ENCODE measurements around the gene BAAT. TPM values are rescaled to one million over a fixed set of nuclear protein-coding genes. Genes with fewer than 3 reads are reported as not detected.

The BAAT gene
- total and polyA plus RNA-seq, 7 donors = 0.60 TPM; not detected in 6

DNA sequence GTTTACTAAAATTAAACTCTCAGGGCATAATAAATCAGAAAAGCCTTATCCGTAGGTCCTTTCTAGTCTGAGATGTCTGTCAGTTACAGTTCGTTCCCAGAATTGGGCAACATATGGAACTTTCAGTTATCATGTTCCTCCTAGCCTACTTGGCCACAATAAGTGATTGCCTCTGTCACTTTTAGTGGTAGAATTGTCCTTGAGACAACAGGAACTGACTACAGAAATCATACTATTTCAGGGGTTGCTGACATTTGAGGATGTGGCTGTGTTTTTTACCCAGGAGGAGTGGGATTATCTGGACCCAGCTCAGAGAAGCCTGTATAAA is 14.8 kb upstream of the BAAT start:
- no peak for DNase-seq
- TF ChIP-seq EP300 (IDR thresholded peaks at IDR 0.05) (no peak), POLR2AphosphoS5 (IDR thresholded peaks at IDR 0.05) (no peak), POLR2A (IDR thresholded peaks at IDR 0.05) (no peak)
- TF ChIP-seq, protein P1, sequence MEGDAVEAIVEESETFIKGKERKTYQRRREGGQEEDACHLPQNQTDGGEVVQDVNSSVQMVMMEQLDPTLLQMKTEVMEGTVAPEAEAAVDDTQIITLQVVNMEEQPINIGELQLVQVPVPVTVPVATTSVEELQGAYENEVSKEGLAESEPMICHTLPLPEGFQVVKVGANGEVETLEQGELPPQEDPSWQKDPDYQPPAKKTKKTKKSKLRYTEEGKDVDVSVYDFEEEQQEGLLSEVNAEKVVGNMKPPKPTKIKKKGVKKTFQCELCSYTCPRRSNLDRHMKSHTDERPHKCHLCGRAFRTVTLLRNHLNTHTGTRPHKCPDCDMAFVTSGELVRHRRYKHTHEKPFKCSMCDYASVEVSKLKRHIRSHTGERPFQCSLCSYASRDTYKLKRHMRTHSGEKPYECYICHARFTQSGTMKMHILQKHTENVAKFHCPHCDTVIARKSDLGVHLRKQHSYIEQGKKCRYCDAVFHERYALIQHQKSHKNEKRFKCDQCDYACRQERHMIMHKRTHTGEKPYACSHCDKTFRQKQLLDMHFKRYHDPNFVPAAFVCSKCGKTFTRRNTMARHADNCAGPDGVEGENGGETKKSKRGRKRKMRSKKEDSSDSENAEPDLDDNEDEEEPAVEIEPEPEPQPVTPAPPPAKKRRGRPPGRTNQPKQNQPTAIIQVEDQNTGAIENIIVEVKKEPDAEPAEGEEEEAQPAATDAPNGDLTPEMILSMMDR (IDR thresholded peaks at IDR 0.05) = no peak
- peak overlapping the region; percentile 57 to 77 (median 66) for H3K4me3 ChIP-seq
- intact Hi-C loops (cut with DNase I) = loop anchor here (5.0 kb wide), 1 partner anchor 1577 kb away; the partner anchor contains the start of gene NR4A3
- H3K36me3 ChIP-seq = peaks cover 25 to 48% (median 40%) of the 10 kb centered on the region in 4 donors
- peaks cover 0 to 5% (median 2%) of the 10 kb centered on the region in 4 donors for H3K9me3 ChIP-seq
- peak overlapping the region; percentile 82 to 92 (median 88) for H3K27ac ChIP-seq
- 3 to 8% methylated on average over 2 of the region's 2 CpGs for WGBS, 2 donors
- peaks cover 0 to 50% (median 37%) of the 10 kb centered on the region in 4 donors for H3K4me1 ChIP-seq
- H3K27me3 ChIP-seq = no peaks in the 10 kb centered on the region

DNA sequence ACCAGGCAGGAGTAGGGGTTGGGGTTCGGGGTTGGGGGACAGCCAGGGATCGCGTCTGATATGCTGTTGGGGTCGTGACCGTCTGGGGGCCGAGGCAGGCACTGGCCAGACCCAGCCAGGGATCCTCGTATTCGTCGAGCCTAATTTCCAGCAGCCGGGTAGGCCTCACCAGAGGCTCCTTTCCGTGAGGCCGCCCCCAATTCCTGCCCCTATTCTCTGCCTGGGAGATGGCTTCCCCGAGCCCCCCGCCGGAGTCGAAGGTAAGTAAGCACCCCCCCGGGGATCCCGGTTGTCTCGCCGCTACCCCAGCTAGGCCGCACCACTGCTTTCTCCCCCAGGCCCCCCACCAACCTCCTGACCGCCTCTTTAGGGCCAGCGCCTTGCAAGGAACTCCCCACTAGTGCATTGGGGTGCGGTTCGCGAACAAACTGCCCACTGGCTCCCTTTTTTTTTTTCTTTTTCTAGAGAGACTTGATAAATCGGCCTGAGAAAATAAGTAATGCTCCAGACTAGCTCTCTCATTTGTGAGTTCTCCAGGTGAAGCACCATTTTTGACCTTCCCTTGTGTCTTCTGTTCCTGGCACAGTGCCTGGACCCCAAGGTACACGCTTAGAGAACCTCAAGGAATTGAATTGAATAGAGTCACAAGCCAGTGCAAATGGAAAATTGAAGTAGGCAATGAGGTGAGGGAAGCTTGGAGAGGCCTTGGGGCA is 14.3 kb upstream of the BAAT start:
- Histone ChIP-seq H3K9me3 (peaks cover 0 to 4% (median 2%) of the 10 kb centered on the region in 4 donors), H3K27ac (peak overlapping the region; percentile 82 to 92 (median 88)), H3K27me3 (no peaks in the 10 kb centered on the region), H3K4me1 (peaks cover 0 to 50% (median 37%) of the 10 kb centered on the region in 4 donors), H3K4me3 (peak overlapping the region; percentile 57 to 77 (median 66)), H3K36me3 (peaks cover 20 to 42% (median 34%) of the 10 kb centered on the region in 4 donors)
- TF ChIP-seq EP300 (IDR thresholded peaks at IDR 0.05) = no peak
- no peak for TF ChIP-seq POLR2A (IDR thresholded peaks at IDR 0.05)
- no peak for TF ChIP-seq POLR2AphosphoS5 (IDR thresholded peaks at IDR 0.05)
- TF ChIP-seq, protein P1 (IDR thresholded peaks at IDR 0.05) = no peak
- intact Hi-C loops (cut with DNase I) = loop anchor here (1.0 to 5.0 kb wide), 3 partner anchors 50 to 1577 kb away; partner anchors contain the start of genes NR4A3 and RNF20
- 2% methylated on average over 28 of the region's 28 CpGs for WGBS, 2 donors
- DNase-seq = peak; percentile 64

DNA sequence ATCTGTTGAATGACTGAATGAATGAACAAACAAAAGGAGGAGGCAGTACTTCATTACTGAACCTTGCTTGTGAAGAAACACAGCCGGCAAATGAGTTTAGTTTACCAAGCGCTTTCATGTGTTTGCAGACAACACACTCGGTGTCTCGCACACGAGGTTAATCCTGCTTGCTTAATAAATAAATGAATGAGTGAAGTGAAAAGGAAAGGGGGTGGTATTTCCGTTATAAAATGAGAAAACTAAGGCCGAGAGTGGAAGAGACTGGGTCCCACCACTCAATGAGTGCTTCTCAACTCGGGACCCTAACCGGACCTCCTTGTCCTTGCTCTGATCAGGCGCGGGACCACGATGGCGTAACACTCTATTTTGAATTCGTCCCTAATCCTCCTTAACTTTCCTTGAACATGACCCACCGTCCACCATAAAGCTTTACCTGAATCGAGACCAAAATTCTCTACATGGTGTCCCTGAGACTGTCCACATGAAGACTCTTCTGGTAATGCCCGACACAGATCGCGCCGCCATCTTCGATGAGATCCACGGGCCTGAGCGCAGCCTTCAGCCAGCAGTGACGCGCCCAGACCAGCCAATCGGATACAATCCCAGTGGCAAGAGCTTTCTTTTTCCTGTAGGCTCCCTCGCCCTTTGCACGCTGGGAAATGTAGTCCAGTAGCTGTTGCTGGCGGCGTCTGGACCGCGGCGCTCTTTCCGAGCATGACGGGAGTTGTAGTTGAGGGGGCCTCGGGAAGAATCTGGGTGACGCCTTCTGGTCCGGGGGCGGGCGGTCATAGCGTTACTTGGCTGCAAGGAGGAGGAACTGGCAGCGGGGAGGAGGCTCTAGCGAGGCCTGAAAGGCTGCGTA is 13.5 kb upstream of the BAAT start, which contains the start of the genes MRPL50 and ZNF189:
Gene MRPL50, minus strand, starts transcription at position 551 of the 862 bp plus-strand sequence. Its CDS starts 26 bp downstream, at position 525.
Gene ZNF189, plus strand, starts transcription at position 784 of the 862 bp plus-strand sequence. CDS start 306 bp downstream, outside the sequence.
- Histone ChIP-seq H3K4me1 (peaks cover 0 to 50% (median 37%) of the 10 kb centered on the region in 4 donors), H3K27ac (peak within 1 kb of the TSS; percentile 82 to 92 (median 88)), H3K36me3 (peaks cover 14 to 34% (median 26%) of the 10 kb centered on the region in 4 donors), H3K4me3 (peak within 1 kb of the TSS; percentile 57 to 77 (median 66)), H3K9me3 (peaks cover 0 to 4% (median 0%) of the 10 kb centered on the region in 4 donors), H3K27me3 (no peaks in the 10 kb centered on the region)
- 0 to 1% methylated on average over 44 of the region's 44 CpGs for WGBS, 2 donors
- TF ChIP-seq POLR2AphosphoS5 (IDR thresholded peaks at IDR 0.05) (peak; percentile 79 to 93 (median 87)), POLR2A (IDR thresholded peaks at IDR 0.05) (peak; percentile 39 to 68), EP300 (IDR thresholded peaks at IDR 0.05) (peak in 1 of 4 donors; percentile 9)
- TF ChIP-seq, protein P1 (IDR thresholded peaks at IDR 0.05) = no peak
- intact Hi-C loops (cut with DNase I) = loop anchor here (1.0 to 5.0 kb wide), 3 partner anchors 51 to 1576 kb away; partner anchors contain the start of genes NR4A3 and RNF20
- DNase-seq = peak; percentile 99

DNA sequence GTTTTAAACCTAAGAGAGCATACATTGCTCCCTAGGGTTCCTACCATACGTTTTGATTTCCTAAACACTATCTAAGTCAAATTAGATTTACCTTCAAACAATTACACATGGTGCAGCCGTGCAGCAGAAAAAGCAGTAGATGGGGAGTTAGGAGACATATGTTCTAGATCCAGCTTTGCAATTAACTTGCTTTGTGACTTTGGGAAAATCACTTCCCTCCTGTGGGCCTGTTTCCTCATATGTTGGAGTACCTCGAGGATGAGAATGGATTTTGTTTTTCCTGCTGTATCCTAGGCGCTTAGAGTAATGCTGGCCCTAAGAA is 12.9 kb upstream of the BAAT start:
- Histone ChIP-seq H3K36me3 (peaks cover 12 to 29% (median 21%) of the 10 kb centered on the region in 4 donors), H3K27me3 (no peaks in the 10 kb centered on the region), H3K4me1 (peaks cover 0 to 50% (median 37%) of the 10 kb centered on the region in 4 donors), H3K9me3 (no peaks in the 10 kb centered on the region), H3K4me3 (peak overlapping the region; percentile 57 to 77 (median 66)), H3K27ac (peak overlapping the region; percentile 82 to 92 (median 88))
- 3 to 5% methylated on average over 4 of the region's 4 CpGs for WGBS, 2 donors
- DNase-seq = no peak
- TF ChIP-seq, protein P1 (IDR thresholded peaks at IDR 0.05) = no peak
- TF ChIP-seq EP300 (IDR thresholded peaks at IDR 0.05) (no peak), POLR2AphosphoS5 (IDR thresholded peaks at IDR 0.05) (no peak), POLR2A (IDR thresholded peaks at IDR 0.05) (no peak)
- intact Hi-C loops (cut with DNase I) = loop anchor here (1.0 to 5.0 kb wide), 3 partner anchors 52 to 1575 kb away; partner anchors contain the start of genes NR4A3 and RNF20
